ENCODE results near the gene C5orf15.

Gene C5orf15

GRCh38 chr5:133913413-133914155, 54.8 kb downstream of the C5orf15 start:
- TF ChIP-seq CTCF (IDR thresholded peaks at IDR 0.05) = no peak
- Histone ChIP-seq H3K27ac (no peak overlapping the region), H3K4me3 (no peak overlapping the region)
- DNase-seq (ENCODE audit: low spot score) = no peak

- H3K27ac ChIP-seq = no peak overlapping the region
- H3K4me3 ChIP-seq = no peak overlapping the region
- DNase-seq (ENCODE audit: low spot score) = no peak
- TF ChIP-seq CTCF (IDR thresholded peaks at IDR 0.05) = no peak
Measured at GRCh38 chr5:133912951-133913350, 55.5 kb downstream of the C5orf15 start.

- no peak overlapping the region for H3K4me3 ChIP-seq
- no peak for DNase-seq (ENCODE audit: low spot score)
- no peak overlapping the region for H3K27ac ChIP-seq
- no peak for TF ChIP-seq CTCF (IDR thresholded peaks at IDR 0.05)
Measured at GRCh38 chr5:133910571-133910970, 57.9 kb downstream of the C5orf15 start.

GRCh38 chr5:133909603-133910002, 58.8 kb downstream of the C5orf15 start:
- no peak for DNase-seq (ENCODE audit: low spot score)
- H3K27ac ChIP-seq = no peak overlapping the region
- TF ChIP-seq CTCF (IDR thresholded peaks at IDR 0.05) = no peak

GRCh38 chr5:133907075-133907474, 61.4 kb downstream of the C5orf15 start:
- H3K27ac ChIP-seq = no peak overlapping the region
- no peak overlapping the region for H3K4me3 ChIP-seq
- DNase-seq (ENCODE audit: low spot score) = no peak
- TF ChIP-seq CTCF (IDR thresholded peaks at IDR 0.05) = no peak

More at GRCh38 chr5:133909603-133910002, 58.8 kb downstream of the C5orf15 start:
- no peak overlapping the region for H3K4me3 ChIP-seq

- Histone ChIP-seq H3K4me3 (no peak overlapping the region), H3K27ac (no peak overlapping the region)
- DNase-seq (ENCODE audit: low spot score) = no peak
- TF ChIP-seq CTCF (IDR thresholded peaks at IDR 0.05) = no peak
Measured at GRCh38 chr5:133906303-133906702, 62.1 kb downstream of the C5orf15 start.

Measured in coronary artery (tissue), 2 donors.